Measurements from ENCODE around the gene CAVIN1. TPM values are rescaled to one million over a fixed set of nuclear protein-coding genes. Genes with fewer than 3 reads are reported as not detected.
A peak's percentile ranks its signal among the peaks of the same experiment; 100 is the strongest.
"Not testable (repeated sequence)": the region's sequence is repeated elsewhere in the genome, so short reads cannot be mapped to it uniquely, and the experiment has no call there.

Gene CAVIN1
- polyA plus RNA-seq, 6 donors from 2014 or later: not detected

- Mint-ChIP-seq H3K27me3 (peaks cover 0 to 15% (median 9%) of the 10 kb centered on the region in 3 donors), H3K36me3 (no peaks in the 10 kb centered on the region), H3K27ac (peak overlapping the region in 2 of 6 donors; percentile 29 to 77), H3K9me3 (no peaks in the 10 kb centered on the region), H3K4me1 (peaks cover 9 to 22% (median 13%) of the 10 kb centered on the region in 3 donors), H3K4me3 (peak overlapping the region in 1 of 8 donors; percentile 55)
- DNase-seq: no peak
- no peak for ATAC-seq (ENCODE audit: low read depth in 2 of 2)
Measured at GRCh38 chr17:42406615-42407288, 16.3 kb downstream of the CAVIN1 start.

- Mint-ChIP-seq H3K9me3 (no peaks in the 10 kb centered on the region), H3K4me1 (peaks cover 9 to 22% (median 12%) of the 10 kb centered on the region in 3 donors), H3K4me3 (peak overlapping the region in 1 of 8 donors; percentile 47), H3K27me3 (peaks cover 0 to 15% (median 9%) of the 10 kb centered on the region in 3 donors), H3K27ac (peak overlapping the region in 2 of 6 donors; percentile 42 to 49), H3K36me3 (no peaks in the 10 kb centered on the region)
- DNase-seq (peak; percentile 80), ATAC-seq (ENCODE audit: low read depth in 2 of 2) (peak; percentile 83 to 85)
Measured at GRCh38 chr17:42405963-42406495, 17.0 kb downstream of the CAVIN1 start.

- peak overlapping the region in 1 of 6 donors; percentile 76 for H3K27ac Mint-ChIP-seq
- ATAC-seq (ENCODE audit: low read depth in 2 of 2) (no peak), DNase-seq (no peak)
- H3K27me3 Mint-ChIP-seq: peaks cover 0 to 11% (median 9%) of the 10 kb centered on the region in 3 donors
- H3K4me1 Mint-ChIP-seq: peaks cover 9 to 22% (median 12%) of the 10 kb centered on the region in 3 donors
- no peak overlapping the region for H3K4me3 Mint-ChIP-seq
- no peaks in the 10 kb centered on the region for H3K36me3 Mint-ChIP-seq
- no peaks in the 10 kb centered on the region for H3K9me3 Mint-ChIP-seq
Measured at GRCh38 chr17:42405076-42405475, 18.0 kb downstream of the CAVIN1 start.

- H3K27me3 Mint-ChIP-seq: peaks cover 0 to 9% (median 8%) of the 10 kb centered on the region in 3 donors
- DNase-seq (no peak), ATAC-seq (ENCODE audit: low read depth in 2 of 2) (no peak)
- H3K27ac Mint-ChIP-seq: no peak overlapping the region
- H3K4me1 Mint-ChIP-seq: peaks cover 9 to 22% (median 12%) of the 10 kb centered on the region in 3 donors
- H3K4me3 Mint-ChIP-seq: no peak overlapping the region
- no peaks in the 10 kb centered on the region for H3K36me3 Mint-ChIP-seq
- no peaks in the 10 kb centered on the region for H3K9me3 Mint-ChIP-seq
Measured at GRCh38 chr17:42404326-42405055, 18.6 kb downstream of the CAVIN1 start.

GRCh38 chr17:42403150-42403549 is 19.9 kb downstream of the CAVIN1 start:
- no peaks in the 10 kb centered on the region for H3K9me3 Mint-ChIP-seq
- peaks cover 9 to 22% (median 12%) of the 10 kb centered on the region in 3 donors for H3K4me1 Mint-ChIP-seq
- ATAC-seq (ENCODE audit: low read depth in 2 of 2) (no peak), DNase-seq (no peak)
- H3K4me3 Mint-ChIP-seq: peak overlapping the region in 1 of 8 donors; percentile 29
- H3K27me3 Mint-ChIP-seq: peaks cover 0 to 9% (median 8%) of the 10 kb centered on the region in 3 donors
- no peaks in the 10 kb centered on the region for H3K36me3 Mint-ChIP-seq
- H3K27ac Mint-ChIP-seq: no peak overlapping the region

GRCh38 chr17:42402117-42402516 is 20.9 kb downstream of the CAVIN1 start:
- peaks cover 0 to 9% (median 8%) of the 10 kb centered on the region in 3 donors for H3K27me3 Mint-ChIP-seq
- no peak overlapping the region for H3K4me3 Mint-ChIP-seq
- H3K27ac Mint-ChIP-seq: no peak overlapping the region

GRCh38 chr17:42400844-42401375 is 22.1 kb downstream of the CAVIN1 start:
- not testable (repeated sequence) for H3K36me3 Mint-ChIP-seq, H3K27me3 Mint-ChIP-seq, H3K4me3 Mint-ChIP-seq

More at GRCh38 chr17:42402117-42402516, 20.9 kb downstream of the CAVIN1 start:
- H3K36me3 Mint-ChIP-seq: no peaks in the 10 kb centered on the region
- DNase-seq (no peak), ATAC-seq (ENCODE audit: low read depth in 2 of 2) (no peak)
- peaks cover 3 to 15% (median 6%) of the 10 kb centered on the region in 3 donors for H3K4me1 Mint-ChIP-seq
- H3K9me3 Mint-ChIP-seq: no peaks in the 10 kb centered on the region

GRCh38 chr17:42399948-42400843 is 22.9 kb downstream of the CAVIN1 start:
- Mint-ChIP-seq H3K27ac (peak overlapping the region in 1 of 6 donors; percentile 10), H3K27me3 (peaks cover 0 to 9% (median 8%) of the 10 kb centered on the region in 3 donors), H3K9me3 (no peaks in the 10 kb centered on the region), H3K4me1 (peaks cover 0 to 2% (median 0%) of the 10 kb centered on the region in 3 donors), H3K36me3 (no peaks in the 10 kb centered on the region), H3K4me3 (no peak overlapping the region)
- DNase-seq: no peak
- ATAC-seq (ENCODE audit: low read depth in 2 of 2): no peak

More at GRCh38 chr17:42400844-42401375, 22.1 kb downstream of the CAVIN1 start:
- not testable (repeated sequence) for DNase-seq; H3K9me3 Mint-ChIP-seq; H3K4me1 Mint-ChIP-seq; H3K27ac Mint-ChIP-seq; ATAC-seq (ENCODE audit: low read depth in 2 of 2)

- Mint-ChIP-seq H3K4me3 (no peak overlapping the region), H3K4me1 (peaks cover 0 to 2% (median 0%) of the 10 kb centered on the region in 3 donors), H3K27ac (no peak overlapping the region), H3K9me3 (no peaks in the 10 kb centered on the region), H3K36me3 (no peaks in the 10 kb centered on the region), H3K27me3 (peaks cover 0 to 8% (median 8%) of the 10 kb centered on the region in 3 donors)
- DNase-seq (no peak), ATAC-seq (ENCODE audit: low read depth in 2 of 2) (no peak)
Measured at GRCh38 chr17:42399121-42399520, 23.9 kb downstream of the CAVIN1 start.

GRCh38 chr17:42395601-42396000 is 27.5 kb downstream of the CAVIN1 start:
- not testable (repeated sequence) for H3K27me3 Mint-ChIP-seq; H3K27ac Mint-ChIP-seq; H3K4me1 Mint-ChIP-seq; DNase-seq; H3K9me3 Mint-ChIP-seq; ATAC-seq (ENCODE audit: low read depth in 2 of 2); H3K4me3 Mint-ChIP-seq; H3K36me3 Mint-ChIP-seq

GRCh38 chr17:42394838-42395237 is 28.2 kb downstream of the CAVIN1 start:
- Mint-ChIP-seq H3K4me3 (no peak overlapping the region), H3K4me1 (peaks cover 4 to 12% (median 5%) of the 10 kb centered on the region in 3 donors), H3K27ac (peak overlapping the region in 1 of 6 donors; percentile 67), H3K36me3 (no peaks in the 10 kb centered on the region), H3K9me3 (no peaks in the 10 kb centered on the region), H3K27me3 (peaks cover 0 to 6% (median 0%) of the 10 kb centered on the region in 3 donors)
- ATAC-seq (ENCODE audit: low read depth in 2 of 2) (no peak), DNase-seq (no peak)

GRCh38 chr17:42392692-42393415 is 30.2 kb downstream of the CAVIN1 start:
- no peaks in the 10 kb centered on the region for H3K36me3 Mint-ChIP-seq
- H3K9me3 Mint-ChIP-seq: no peaks in the 10 kb centered on the region
- peak overlapping the region in 1 of 8 donors; percentile 19 for H3K4me3 Mint-ChIP-seq
- peaks cover 8 to 16% (median 13%) of the 10 kb centered on the region in 3 donors for H3K4me1 Mint-ChIP-seq
- ATAC-seq (ENCODE audit: low read depth in 2 of 2) (no peak), DNase-seq (no peak)
- H3K27me3 Mint-ChIP-seq: peaks cover 0 to 6% (median 0%) of the 10 kb centered on the region in 3 donors
- H3K27ac Mint-ChIP-seq: peak overlapping the region in 1 of 6 donors; percentile 71
